ENCODE data around the gene RACGAP1. TPM values are rescaled to one million over a fixed set of nuclear protein-coding genes. Genes with fewer than 3 reads are reported as not detected.
A peak's percentile ranks its signal among the peaks of the same experiment; 100 is the strongest.

The RACGAP1 gene
- total RNA-seq, 2 donors from 2014 or later, result 132 to 145 TPM

DNA sequence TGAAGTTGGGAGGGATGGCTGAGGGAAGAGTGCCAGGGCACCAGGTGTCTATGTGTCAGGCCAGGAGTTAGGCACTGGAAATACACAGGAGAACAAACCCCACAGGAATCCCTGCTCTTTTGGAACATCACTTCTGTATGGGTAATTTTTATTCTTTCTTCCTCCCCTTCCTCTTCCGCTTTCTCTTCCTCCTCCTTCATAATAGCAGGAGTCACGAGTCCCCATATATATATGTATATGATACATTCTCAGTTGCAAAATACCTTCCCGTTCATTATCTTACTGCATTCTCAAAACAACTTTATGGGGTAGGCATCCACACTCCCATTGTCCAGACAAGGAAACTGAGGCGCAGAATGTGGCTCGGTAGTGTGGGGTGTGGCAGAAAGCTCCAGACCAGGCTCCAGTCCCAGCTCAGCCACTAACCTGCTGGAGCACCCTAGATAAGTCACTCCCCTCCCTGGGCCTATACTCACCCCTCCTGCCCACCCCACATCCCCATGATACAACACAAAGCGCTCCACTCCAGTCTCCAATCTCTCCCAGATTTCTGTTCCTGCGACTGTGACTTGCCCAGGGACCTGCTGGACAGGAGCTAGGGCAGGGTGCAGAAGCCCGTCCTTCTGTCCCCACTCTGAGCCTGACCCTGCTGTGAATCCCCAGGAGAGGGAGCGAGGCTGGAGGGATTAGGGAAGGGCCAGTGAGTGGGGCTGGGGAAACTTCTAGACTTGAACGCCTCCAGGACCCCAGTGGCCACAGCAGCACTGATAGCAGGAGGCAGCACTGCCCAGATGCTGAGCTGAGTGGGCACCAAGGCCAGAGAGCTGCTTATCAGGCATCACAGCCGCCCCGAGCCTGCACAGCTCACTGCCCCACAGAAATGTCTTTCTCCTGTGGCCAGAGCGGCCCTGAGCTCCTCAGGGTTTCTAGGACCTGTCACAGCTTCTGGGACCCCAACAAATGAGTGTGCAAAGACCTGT, 76.1 kb downstream of the RACGAP1 start:
- Mint-ChIP-seq H3K27me3 (peaks cover under 1% of the 10 kb centered on the region), H3K4me3 (no peak overlapping the region), H3K4me1 (peaks cover 19% of the 10 kb centered on the region), H3K9me3 (no peaks in the 10 kb centered on the region), H3K36me3 (ENCODE audit: low read depth) (no peaks in the 10 kb centered on the region), H3K27ac (peak overlapping the region; percentile 35)
- no peak for ATAC-seq (replicated peaks)

DNA sequence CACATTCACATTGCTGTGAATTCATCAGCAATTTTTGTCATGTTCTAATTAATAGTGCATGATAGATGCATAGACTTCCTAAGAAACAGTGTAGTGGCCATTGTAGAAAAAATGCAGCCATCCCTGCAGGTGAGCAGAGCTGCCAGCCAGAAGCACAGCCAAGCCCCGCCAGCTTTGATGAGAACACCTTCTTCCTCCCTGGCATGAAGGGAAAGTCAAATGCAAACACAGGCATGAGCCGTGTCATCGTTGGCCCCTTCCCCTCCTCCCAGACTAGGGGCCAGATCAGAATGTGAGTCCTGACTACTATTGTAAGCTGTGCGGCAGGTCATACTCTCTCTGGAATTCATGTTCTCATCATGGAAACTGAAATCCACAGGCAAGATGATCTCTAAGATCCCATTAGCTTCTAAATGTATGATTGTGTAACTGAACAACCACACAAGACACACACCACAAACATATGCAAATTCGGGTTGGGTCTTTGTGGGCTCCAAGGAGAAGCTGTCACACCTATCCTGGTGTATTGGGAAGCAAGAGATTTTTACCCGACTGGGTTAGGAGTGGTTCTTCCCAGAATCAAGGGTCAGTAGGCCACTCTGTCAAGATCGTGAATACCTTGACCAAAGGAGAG, 77.6 kb downstream of the RACGAP1 start:
- no peaks in the 10 kb centered on the region for H3K36me3 Mint-ChIP-seq (ENCODE audit: low read depth)
- H3K27ac Mint-ChIP-seq, result peak overlapping the region; percentile 5
- H3K4me3 Mint-ChIP-seq, result no peak overlapping the region
- H3K9me3 Mint-ChIP-seq, result no peaks in the 10 kb centered on the region
- no peaks in the 10 kb centered on the region for H3K27me3 Mint-ChIP-seq
- peaks cover 23% of the 10 kb centered on the region for H3K4me1 Mint-ChIP-seq
- ATAC-seq (replicated peaks), result no peak

DNA sequence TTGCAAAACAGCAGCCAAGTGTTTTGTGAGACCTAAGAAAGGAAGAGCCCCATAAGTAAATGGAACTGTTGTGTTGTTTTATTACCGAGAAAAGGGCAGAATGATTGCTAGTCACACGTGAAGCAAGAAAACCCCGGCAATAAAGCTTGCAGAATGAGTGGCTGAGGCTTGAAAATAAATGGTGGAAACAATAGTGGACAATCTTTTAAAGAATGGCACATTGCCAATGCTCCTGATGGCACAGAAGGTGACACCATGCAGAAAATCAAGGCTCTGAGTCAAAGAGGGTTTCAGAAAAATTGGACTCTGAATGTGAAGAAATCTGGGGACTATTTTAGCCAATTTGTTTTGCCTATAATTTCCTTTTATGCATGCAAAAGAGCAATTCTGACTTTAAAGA, 78.8 kb downstream of the RACGAP1 start:
- ATAC-seq (replicated peaks), result no peak
- Mint-ChIP-seq H3K27ac (peak overlapping the region; percentile 86), H3K36me3 (ENCODE audit: low read depth) (no peaks in the 10 kb centered on the region), H3K4me1 (peaks cover 26% of the 10 kb centered on the region), H3K9me3 (no peaks in the 10 kb centered on the region), H3K4me3 (peak overlapping the region; percentile 83), H3K27me3 (no peaks in the 10 kb centered on the region)

DNA sequence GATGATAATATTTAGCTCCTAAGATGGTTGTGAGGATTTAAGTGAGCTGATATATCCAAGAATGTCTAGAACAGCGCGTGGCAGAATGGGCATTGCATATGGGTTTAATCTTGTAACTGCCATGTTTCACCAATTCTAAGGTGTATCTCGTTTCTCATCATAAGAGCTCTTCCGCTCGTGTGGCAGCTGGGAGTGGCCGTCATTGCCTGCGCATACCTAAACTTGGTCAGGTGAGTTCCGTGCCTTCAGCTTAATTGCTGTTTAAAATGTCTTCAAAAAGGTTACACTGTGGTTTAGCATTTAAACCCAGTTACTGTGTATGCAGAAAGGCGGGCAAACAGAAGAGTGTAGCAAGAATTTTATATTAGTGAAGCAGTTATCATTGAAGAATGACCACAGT, 79.2 kb downstream of the RACGAP1 start:
- Mint-ChIP-seq H3K9me3 (no peaks in the 10 kb centered on the region), H3K27me3 (no peaks in the 10 kb centered on the region), H3K36me3 (ENCODE audit: low read depth) (no peaks in the 10 kb centered on the region), H3K27ac (peak overlapping the region; percentile 86), H3K4me1 (peaks cover 26% of the 10 kb centered on the region), H3K4me3 (peak overlapping the region; percentile 83)
- no peak for ATAC-seq (replicated peaks)

DNA sequence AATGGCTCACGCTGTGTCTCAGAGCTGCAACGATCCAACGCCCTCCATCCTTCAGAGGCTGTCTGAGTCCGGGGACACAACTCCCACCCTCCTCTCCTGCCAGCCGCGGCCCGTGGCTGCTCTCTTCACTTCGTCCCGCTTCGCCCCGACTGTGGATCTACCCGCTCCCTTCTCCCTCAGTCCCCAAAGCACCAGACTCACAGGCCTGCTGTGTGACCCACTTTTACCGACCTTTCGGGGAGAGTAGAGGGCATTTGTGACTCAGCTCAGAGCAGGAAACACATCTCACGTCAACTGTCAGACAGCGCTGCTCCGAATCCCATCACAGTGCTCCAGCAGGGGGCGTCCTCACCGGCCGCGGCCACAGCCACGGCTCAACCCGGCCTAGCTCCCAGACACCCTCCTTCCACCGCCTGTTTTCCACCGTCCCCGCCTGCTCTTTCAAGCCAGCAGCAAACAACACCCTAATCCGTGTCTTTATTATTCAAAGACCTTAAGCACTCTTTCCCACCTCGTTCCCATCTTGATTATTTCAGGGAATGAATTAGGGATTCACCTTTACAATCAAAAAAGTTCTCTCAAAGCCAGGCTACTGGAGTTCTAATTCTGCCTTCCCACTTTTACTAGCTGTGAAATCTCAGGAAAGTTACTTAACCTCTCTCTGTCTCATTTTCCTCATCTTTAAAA, 79.8 kb downstream of the RACGAP1 start:
- Mint-ChIP-seq H3K4me3 (peak overlapping the region; percentile 83), H3K27ac (peak overlapping the region; percentile 86), H3K4me1 (peaks cover 26% of the 10 kb centered on the region), H3K9me3 (no peaks in the 10 kb centered on the region), H3K27me3 (no peaks in the 10 kb centered on the region), H3K36me3 (ENCODE audit: low read depth) (no peaks in the 10 kb centered on the region)
- peak; percentile 97 for ATAC-seq (replicated peaks)

DNA sequence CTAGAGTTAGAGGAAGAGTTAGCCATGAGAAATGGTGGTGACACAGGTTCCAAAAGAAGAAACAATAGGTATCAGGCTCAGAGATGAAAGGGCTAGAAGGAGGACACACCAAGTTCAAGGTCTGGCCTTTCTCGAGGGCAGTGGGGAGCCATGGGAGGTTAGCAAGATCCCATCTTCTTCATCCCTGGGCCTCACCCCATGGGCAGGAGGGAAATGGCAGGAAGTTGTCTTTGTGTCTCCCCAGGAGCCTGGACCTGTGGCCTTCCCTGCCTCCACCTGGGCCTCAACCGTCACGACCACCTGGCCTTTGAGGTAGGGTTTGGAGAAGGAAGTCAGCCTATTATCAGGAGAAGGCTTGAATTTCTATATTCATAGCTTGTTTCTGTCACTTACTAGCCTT, 80.6 kb downstream of the RACGAP1 start:
- Mint-ChIP-seq H3K36me3 (ENCODE audit: low read depth) (no peaks in the 10 kb centered on the region), H3K4me3 (peak overlapping the region; percentile 83), H3K9me3 (no peaks in the 10 kb centered on the region), H3K4me1 (peaks cover 26% of the 10 kb centered on the region), H3K27me3 (no peaks in the 10 kb centered on the region), H3K27ac (peak overlapping the region; percentile 86)
- no peak for ATAC-seq (replicated peaks)

DNA sequence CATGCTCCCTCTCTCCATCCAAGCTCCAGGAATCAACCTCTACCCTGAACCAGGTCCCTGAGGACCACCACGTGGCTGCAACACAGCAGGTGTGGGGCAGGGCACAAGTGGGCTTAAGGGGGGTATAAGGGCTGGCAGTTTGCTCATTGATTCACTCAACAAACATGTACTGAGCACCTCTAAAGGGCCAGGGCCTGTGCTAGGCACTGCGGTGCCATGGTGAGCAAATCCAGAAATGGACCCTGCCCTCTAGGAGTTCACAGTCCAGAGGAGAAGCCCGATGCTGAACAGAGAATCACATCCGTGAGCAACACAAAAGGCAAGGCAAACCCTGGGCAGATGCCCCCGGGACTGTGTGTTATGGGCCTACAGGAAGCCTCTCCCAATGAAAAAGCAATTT, 81.2 kb downstream of the RACGAP1 start:
- H3K4me1 Mint-ChIP-seq, result peaks cover 26% of the 10 kb centered on the region
- ATAC-seq (replicated peaks), result no peak
- H3K9me3 Mint-ChIP-seq, result no peaks in the 10 kb centered on the region
- peak overlapping the region; percentile 83 for H3K4me3 Mint-ChIP-seq
- peak overlapping the region; percentile 86 for H3K27ac Mint-ChIP-seq
- H3K27me3 Mint-ChIP-seq, result no peaks in the 10 kb centered on the region
- H3K36me3 Mint-ChIP-seq (ENCODE audit: low read depth), result no peaks in the 10 kb centered on the region

DNA sequence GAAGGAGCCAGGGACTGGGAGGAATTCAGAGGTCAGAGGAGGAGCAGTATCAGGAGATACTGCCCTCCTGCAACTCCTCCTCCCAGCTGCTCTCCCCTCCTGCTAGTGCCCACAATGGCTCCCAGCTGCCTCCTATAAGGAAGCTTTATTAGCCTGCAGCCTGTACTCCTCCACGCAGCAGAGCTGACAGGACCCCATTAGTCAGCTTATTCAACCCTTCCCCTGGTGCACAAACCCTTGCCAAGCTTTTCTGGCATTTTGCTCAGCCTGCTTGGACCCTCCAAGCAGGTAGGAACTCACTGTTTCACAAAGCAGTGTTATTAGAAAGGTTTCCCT, 81.7 kb downstream of the RACGAP1 start:
- Mint-ChIP-seq H3K4me1 (peaks cover 26% of the 10 kb centered on the region), H3K27me3 (no peaks in the 10 kb centered on the region), H3K4me3 (peak overlapping the region; percentile 83), H3K9me3 (no peaks in the 10 kb centered on the region), H3K36me3 (ENCODE audit: low read depth) (no peaks in the 10 kb centered on the region), H3K27ac (peak overlapping the region; percentile 86)
- no peak for ATAC-seq (replicated peaks)

DNA sequence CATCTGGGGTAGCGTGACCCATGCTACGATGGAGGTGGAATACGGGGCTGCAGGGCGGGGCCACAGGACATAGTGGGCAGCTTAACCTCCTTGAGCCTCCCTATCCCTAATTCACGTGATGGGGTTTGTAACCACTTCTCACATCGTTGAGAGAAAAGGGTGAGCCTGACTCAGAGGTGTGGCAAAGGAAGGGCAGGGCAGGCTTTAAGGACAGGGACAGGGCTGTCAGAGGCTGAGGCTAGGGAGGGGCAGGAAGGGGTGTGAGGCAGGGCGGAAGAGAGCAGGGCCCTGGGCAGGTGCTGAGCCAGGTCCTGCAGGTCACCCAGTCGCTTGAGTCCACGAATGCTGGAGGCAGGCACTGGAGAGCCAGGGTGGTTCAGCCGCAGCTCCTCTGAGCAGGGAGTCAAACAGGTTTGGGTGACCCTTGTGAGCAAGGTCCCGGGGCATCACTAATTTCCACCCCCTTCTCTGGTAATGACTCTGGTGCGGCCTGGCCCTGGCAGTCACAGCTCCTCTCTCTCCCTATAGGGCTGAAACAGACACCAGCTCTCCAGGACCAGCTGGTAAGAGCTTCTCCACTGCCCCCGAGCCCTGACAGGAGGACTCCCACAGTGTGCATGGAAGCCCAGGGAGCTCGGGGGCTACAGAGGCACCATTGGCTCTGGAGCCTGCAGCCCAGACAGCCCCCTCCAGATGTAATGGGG, 82.2 kb downstream of the RACGAP1 start:
- H3K27ac Mint-ChIP-seq, result peak overlapping the region; percentile 86

DNA sequence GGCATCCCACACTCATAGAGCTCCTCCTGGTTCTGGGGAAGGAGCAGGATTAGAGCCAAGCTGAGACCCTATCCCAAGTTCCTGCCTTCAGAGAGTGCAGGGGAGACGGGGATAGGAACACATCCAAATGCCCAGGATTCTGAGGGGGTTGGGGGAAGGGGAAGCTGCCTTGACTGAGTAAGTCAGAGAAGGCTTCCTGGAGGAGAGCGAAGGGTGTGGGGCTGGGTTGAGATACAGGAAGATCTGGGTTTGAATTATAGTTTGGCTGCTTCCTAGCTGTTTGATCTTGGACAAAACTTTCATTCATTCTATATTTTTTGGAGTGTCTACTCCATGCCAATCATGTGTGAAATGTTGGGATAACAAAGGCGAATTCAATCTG, 82.8 kb downstream of the RACGAP1 start:
- Mint-ChIP-seq H3K27ac (peak overlapping the region; percentile 86), H3K4me3 (peak overlapping the region; percentile 83), H3K4me1 (peaks cover 26% of the 10 kb centered on the region), H3K36me3 (ENCODE audit: low read depth) (no peaks in the 10 kb centered on the region), H3K9me3 (no peaks in the 10 kb centered on the region), H3K27me3 (no peaks in the 10 kb centered on the region)
- no peak for ATAC-seq (replicated peaks)

More for the DNA sequence above, 82.2 kb downstream of the RACGAP1 start:
- peak overlapping the region; percentile 83 for H3K4me3 Mint-ChIP-seq
- H3K4me1 Mint-ChIP-seq, result peaks cover 26% of the 10 kb centered on the region
- H3K9me3 Mint-ChIP-seq, result no peaks in the 10 kb centered on the region
- no peaks in the 10 kb centered on the region for H3K27me3 Mint-ChIP-seq
- peak; percentile 51 for ATAC-seq (replicated peaks)
- H3K36me3 Mint-ChIP-seq (ENCODE audit: low read depth), result no peaks in the 10 kb centered on the region

DNA sequence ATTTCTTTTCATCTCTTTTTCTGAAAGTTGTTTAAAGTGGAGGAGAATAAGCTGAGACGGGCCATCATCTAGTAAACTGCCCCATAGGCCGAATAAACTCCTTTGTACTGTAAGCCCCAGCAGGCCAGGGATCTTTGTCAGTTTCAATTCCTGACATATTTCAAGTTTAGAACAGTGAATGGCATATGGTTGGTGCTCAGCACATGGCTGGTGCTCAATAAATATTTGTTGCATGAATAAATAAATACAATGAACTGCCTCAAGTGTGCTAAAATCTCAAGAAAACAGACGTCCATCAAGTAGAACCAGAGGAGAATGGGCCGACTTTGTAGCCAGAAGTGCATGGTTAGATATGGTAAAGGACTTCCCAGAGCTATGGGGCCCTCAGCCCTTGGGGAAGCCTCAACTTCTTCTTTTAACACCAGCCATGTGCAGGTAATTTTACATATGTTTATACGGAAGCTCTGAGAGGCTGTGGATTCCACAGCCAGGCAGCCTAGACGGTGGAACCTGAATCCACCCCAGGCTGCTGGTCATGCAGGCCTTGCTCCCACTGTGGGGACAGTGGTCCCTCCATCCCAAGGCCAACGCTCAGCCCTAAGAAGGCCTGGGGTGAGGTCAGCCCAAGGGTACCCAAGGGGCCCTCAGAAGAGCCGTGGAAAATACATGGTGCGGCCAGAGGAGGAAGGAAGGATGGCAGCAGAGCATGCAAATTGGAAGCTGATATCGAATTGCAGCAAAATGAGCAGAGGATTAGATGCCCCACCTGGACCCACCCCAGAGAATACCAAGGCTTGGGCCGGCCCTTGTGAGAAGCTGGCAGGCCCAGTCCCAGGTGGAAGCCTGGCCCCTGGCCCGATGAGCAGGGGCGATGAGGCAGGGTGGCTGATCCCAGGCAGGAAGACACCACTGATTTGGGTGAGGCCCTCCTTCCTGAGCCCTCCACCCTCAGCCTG, 83.5 kb downstream of the RACGAP1 start:
- no peaks in the 10 kb centered on the region for H3K36me3 Mint-ChIP-seq (ENCODE audit: low read depth)
- no peak for ATAC-seq (replicated peaks)
- peaks cover 26% of the 10 kb centered on the region for H3K4me1 Mint-ChIP-seq
- no peaks in the 10 kb centered on the region for H3K27me3 Mint-ChIP-seq
- no peak overlapping the region for H3K27ac Mint-ChIP-seq
- peak overlapping the region; percentile 83 for H3K4me3 Mint-ChIP-seq
- H3K9me3 Mint-ChIP-seq, result no peaks in the 10 kb centered on the region

DNA sequence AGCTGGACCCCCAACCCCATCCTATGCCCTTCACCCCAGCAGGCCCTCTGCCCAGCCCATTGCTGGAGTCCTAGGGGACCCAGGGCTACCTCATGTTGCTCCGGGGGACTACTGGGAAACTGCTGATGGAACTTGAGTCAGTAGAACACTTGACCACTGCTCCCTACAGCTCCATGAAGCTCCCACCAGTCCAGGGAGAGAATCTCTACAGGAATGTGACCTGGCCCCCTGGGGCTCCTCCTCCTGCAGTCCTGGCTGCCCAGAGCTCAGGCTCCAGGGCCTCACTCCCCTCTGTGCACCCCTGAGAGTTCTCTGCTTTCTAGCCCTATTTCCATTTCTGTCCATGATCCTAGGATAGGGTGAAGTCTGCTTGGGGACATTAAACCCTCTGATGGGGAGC, 85.6 kb downstream of the RACGAP1 start:
- no peaks in the 10 kb centered on the region for H3K9me3 Mint-ChIP-seq
- no peak overlapping the region for H3K27ac Mint-ChIP-seq
- H3K27me3 Mint-ChIP-seq, result peaks cover 3% of the 10 kb centered on the region
- no peaks in the 10 kb centered on the region for H3K36me3 Mint-ChIP-seq (ENCODE audit: low read depth)
- ATAC-seq (replicated peaks), result no peak
- peaks cover 10% of the 10 kb centered on the region for H3K4me1 Mint-ChIP-seq
- H3K4me3 Mint-ChIP-seq, result no peak overlapping the region

DNA sequence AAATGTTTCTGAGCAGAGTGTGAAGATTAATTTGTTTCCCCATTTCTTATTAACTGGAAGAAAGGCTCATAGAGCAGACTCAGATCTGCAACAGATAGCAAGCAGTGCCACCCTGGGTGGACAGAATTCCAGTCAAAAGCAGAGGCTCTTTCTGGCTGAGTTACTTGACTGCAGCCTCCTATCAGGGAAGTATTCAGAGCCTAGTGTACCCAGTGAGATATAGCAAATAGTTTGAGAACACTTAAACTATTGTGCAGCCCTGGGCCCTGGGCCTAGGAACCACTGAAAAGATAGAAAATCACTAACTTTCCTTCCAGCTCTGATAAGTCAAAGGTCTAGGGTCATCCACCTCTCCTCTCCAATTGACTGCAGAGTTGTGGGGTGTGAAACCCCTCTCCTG, 86.0 kb downstream of the RACGAP1 start:
- peaks cover 8% of the 10 kb centered on the region for H3K4me1 Mint-ChIP-seq

More for the DNA sequence above, 86.0 kb downstream of the RACGAP1 start:
- no peak for ATAC-seq (replicated peaks)
- no peak overlapping the region for H3K27ac Mint-ChIP-seq
- peaks cover 6% of the 10 kb centered on the region for H3K27me3 Mint-ChIP-seq
- no peak overlapping the region for H3K4me3 Mint-ChIP-seq
- no peaks in the 10 kb centered on the region for H3K36me3 Mint-ChIP-seq (ENCODE audit: low read depth)
- H3K9me3 Mint-ChIP-seq, result no peaks in the 10 kb centered on the region

Measured in activated T-helper 17 cell treated with anti-CD3 and anti-CD28 coated beads, Interleukin-2, amount 50 U/mL, for 72 hours (primary cell).